Measurements from ENCODE around the gene XCR1. TPM values are rescaled to one million over a fixed set of nuclear protein-coding genes. Genes with fewer than 3 reads are reported as not detected.

XCR1 gene
- polyA plus RNA-seq, 1 donor, result 0.35 TPM

GRCh38 chr3:45981346-45982074 lies 45.8 kb downstream of the XCR1 start:
- no peak for DNase-seq

DNA sequence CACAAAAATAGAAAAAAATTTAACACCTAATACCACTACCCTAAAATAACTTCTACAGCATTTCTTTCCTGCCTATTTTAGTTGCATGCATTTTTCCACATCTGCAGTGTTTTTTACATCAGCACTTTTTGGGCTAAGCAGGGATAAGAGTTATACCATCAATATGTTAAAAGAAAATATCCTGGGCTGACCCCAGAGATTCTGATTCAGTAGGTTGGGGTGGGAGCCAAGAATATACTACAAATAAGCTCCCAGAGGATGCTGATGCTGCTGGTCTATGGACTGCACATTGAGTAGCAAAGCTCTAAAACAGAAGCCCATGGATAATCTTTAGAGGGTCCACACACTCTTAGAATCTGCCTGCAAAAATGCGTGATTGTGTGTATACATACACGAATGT lies 46.5 kb downstream of the XCR1 start:
- DNase-seq, result no peak

DNA sequence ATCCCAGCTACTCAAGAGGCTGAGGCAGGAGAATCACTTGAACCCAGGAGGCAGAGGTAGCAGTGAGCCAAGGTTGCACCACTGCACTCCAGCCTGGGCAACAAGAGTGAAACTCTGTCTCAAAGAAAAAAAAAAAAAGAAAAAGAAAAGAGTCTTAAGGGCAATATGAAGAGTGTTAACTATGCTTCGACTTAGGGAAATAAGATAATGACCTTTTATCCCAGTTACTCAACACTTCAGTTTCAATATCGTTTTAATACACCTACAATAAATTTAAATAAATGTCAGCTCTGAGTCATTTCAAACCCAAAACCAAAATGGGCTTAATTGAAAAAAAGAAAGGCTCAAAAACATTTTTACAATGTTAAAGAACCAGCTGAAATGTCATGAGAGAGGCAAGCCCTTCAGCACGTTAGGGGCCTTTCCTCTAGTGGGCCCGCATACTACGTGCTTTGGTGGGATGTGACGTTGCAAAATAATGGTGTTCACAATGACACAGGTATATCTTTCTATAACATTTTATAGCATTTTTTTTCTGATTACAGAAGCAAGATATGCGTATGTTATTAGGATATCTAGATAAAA lies 47.0 kb downstream of the XCR1 start:
- DNase-seq, result no peak

DNA sequence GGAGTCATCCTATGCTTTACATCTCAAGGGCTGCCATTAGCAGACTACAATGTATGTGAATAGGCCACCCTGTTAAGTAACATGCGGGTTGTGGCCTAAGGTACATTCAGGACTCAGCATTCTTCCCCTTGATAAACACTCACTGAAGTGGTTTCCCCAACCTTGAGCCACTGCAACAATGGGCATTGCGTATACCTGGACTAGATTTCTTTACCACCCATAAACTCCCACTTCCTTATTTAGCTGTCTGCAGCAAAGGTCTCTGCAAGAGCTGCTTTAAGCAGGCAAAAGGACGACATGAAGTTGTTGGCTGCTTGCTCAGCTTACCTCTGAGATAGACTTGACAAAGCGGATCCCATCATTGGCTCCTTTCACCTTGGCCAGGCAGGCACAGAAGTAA lies 47.9 kb downstream of the XCR1 start:
- no peak for DNase-seq

DNA sequence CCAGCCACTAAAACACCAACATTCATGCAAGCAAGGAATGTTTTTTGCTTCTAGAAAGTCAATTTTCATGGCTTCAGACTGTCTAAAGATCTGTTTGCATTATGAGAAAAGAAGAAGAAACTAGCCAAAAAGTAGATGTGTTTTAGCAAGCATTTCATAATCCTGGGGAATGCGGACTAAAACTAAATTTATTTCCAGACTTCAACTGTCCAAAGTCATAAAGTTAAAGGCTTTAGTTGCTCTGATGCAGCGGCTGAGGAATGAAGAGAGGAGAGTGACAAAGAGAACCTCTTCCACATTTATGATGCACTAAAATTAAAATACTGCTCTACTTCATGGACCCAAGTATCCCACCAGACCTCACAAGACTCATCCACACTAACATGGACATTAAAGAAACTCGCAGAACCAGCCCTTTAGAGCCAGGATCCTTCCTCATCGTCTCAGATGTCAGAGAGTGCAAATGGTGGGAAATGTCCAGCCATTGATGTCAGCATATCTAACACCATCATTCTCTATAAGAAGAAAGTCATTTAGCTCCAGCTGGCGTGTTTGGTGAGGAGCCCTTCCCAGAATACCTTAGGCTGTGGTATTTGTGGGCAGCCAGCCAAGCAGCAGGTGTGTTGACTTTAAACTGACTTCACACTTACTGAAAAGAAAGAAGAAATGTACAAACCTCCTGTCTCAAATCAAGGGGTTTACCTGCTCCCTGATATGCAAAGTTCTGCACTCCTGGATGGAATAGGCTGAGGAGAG lies 49.1 kb downstream of the XCR1 start:
- DNase-seq, result no peak

GRCh38 chr3:45976191-45977091 lies 50.8 kb downstream of the XCR1 start:
- DNase-seq, result no peak

DNA sequence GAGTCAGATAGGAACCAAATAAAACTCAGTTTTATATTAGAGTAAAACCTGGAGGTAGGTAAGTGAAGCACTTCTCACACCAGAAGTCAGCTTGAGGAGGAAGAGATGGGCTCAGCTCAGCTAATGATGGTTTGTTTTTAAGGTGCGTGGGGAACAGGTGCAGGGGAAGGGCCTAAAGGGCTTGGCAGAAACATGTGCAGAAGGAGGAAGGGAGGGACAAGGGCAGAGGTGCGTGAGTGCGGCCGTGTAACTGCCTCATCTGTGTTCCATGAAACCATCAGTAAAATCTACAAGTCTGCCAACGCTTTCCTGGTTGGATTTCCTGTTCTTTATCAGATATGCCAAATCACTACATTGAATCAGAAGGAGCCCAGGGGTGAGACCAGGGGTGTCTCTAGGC lies 51.6 kb downstream of the XCR1 start:
- no peak for DNase-seq

- DNase-seq, result no peak
These were observed 52.6 kb downstream of the XCR1 start for GRCh38 chr3:45974686-45975085.

DNA sequence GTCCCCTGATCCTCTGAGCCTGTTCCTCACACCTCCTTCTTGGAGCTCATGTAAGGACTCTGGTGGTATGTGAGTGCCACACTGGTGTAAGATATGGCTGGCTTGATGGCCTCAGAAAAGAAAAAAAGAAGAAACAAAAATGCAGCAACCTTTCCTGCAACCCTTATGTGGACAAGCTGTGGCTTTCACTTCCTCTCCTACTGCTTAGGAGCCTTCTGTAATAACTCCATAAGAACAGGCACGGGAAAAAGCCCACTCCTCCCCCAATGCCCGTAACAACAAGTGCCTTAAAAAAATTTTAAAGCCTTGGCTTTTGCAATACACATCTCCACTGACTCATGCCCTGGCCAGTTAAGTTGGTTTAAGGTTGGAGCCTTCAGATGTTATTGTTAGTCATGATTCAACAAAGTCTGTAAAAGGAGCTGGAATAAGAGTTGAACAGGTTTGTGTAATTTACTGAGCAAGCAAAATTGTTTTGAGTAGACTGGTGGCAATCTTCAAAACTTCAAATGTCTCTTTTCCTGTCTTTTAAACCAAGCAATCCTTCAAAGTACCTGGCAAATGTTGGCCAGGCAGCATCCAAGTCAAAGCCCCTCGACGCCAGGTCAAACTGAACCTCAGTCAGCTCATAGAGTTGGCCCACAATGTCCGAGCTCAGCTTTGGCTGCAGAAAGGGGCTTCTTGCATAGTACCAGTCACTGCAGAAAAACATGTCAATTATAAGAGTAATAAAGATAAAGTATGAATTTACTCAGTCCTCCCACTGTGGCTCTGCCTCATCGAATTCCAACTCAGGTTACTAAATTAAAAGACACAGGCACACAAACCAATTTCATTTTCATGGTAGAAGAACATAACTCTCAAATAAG lies 54.5 kb downstream of the XCR1 start:
- DNase-seq, result no peak

- DNase-seq, result no peak
These were observed 57.3 kb downstream of the XCR1 start for GRCh38 chr3:45969953-45970352.

GRCh38 chr3:45969116-45969515 lies 58.2 kb downstream of the XCR1 start:
- no peak for DNase-seq

GRCh38 chr3:45968706-45969105 lies 58.6 kb downstream of the XCR1 start:
- DNase-seq, result no peak

GRCh38 chr3:45968149-45968548 lies 59.1 kb downstream of the XCR1 start:
- DNase-seq, result no peak

DNA sequence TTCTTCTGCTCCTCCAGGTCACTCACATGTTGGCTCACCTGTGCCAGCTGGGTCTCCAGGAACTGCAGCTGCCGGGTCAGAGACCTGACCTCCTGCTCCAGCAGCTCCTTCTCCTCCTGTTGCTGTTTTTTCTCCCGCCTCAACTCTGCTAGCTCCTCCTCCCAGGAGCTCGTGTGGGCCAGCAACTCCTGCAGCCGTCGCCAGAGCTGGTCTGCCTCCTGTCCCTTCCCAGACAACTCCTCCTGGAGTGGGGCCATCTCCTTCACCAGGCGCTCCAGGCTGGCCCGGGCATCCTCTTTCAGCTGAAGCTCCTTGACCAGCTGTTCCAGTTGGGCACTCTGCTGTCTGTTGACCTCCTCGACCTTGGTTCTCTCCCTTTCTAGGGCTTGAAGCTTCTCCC lies 59.6 kb downstream of the XCR1 start:
- no peak for DNase-seq

Other genes starting within 250 kb of the XCR1 start
- gene SLC6A20, start 230.9 kb downstream of the XCR1 start, polyA plus RNA-seq (ENCODE audit: insufficient read length), result 0.15 TPM
- gene LZTFL1, start 185.4 kb downstream of the XCR1 start, polyA plus RNA-seq (ENCODE audit: insufficient read length), result 13.2 TPM
- gene CCR9, start 140.9 kb downstream of the XCR1 start, polyA plus RNA-seq (ENCODE audit: insufficient read length), result not detected
- 0.45 TPM for gene CXCR6, start 84.0 kb downstream of the XCR1 start, polyA plus RNA-seq (ENCODE audit: insufficient read length)
- gene FYCO1, start 31.7 kb downstream of the XCR1 start, polyA plus RNA-seq (ENCODE audit: insufficient read length), result 39.9 TPM
- 3.1 TPM for gene CCR1, start 180.8 kb upstream of the XCR1 start, polyA plus RNA-seq (ENCODE audit: insufficient read length)
- gene CCR3, start 215.0 kb upstream of the XCR1 start, polyA plus RNA-seq (ENCODE audit: insufficient read length), result not detected